K562 (cell line): Measurements from ENCODE around the gene SKAP1. TPM values are rescaled to one million over a fixed set of nuclear protein-coding genes. Genes with fewer than 3 reads are reported as not detected.

Experiments used
- ATAC-seq: fragments of 200-7000 bp; cut with Tn5 transposase; 3 replicates; pipeline ENCODE4 v1.9.1; 2020; ENCODE audit warnings: moderate library complexity
- BruUV-seq: library from RNA; stranded (reverse); fragments of 400-500 nt; replicated peaks from 2 replicates; lab custom pipeline; 2021; lab: Mats Ljungman, UMichigan
- CTCF ChIA-PET: fragments of 300-600 bp; formaldehyde crosslinking; extraction: SDS; loops from one replicate; lab custom pipeline; 2021; ENCODE audit warnings: low intra/inter-chr PET ratio; lab: Yijun Ruan, JAX
- POLR2A ChIA-PET: fragments of 300-600, 350-650 bp; sonication (Branson Sonifier 250); formaldehyde crosslinking; extraction: SDS; loops from one replicate; lab custom pipeline; 2021; ENCODE audit warnings: antibody characterized with exemption, inconsistent platforms; lab: Yijun Ruan, JAX
- DNase-seq, 4 experiments: peaks; one replicate each; pipeline versions ENCODE4 v3.0.0 to v3.0.0-alpha.2; 2011 to 2018; ENCODE audit warnings: low spot score in 3 of 4, mixed read lengths in 3 of 4; ENCODE audit errors: extremely low read depth in 1 of 4
- FAIRE-seq: peaks from 2 replicates; lab custom pipeline; 2011; peaks lifted over from hg19 to GRCh38; lab: Jason Lieb, UNC
- H2AFZ ChIP-seq: 2 replicates; pipeline ENCODE4 v1.6.0; 2011; ENCODE audit warnings: low read depth, low read length, control low read depth, inconsistent platforms
- H3K27ac ChIP-seq: fragments of 200-600 bp; 3 replicates; pipeline ENCODE4 v1.8.0; 2011; ENCODE audit warnings: low read depth, mild to moderate bottlenecking, control low read depth, inconsistent platforms, low read length, moderate library complexity, mixed read lengths; ENCODE audit errors: extremely low read depth
- H3K27me3 ChIP-seq, 2 experiments: fragments of 300-600 bp in 1 of 2; 2 replicates in 1 of 2; 3 replicates in 1 of 2; pipeline versions ENCODE4 v1.6.0 to v1.8.0; 2011; ENCODE audit warnings: inconsistent platforms in 2 of 2, low read length in 2 of 2, mild to moderate bottlenecking in 1 of 2, mixed read lengths in 1 of 2, moderate library complexity in 1 of 2; ENCODE audit not compliant: control insufficient read depth in 2 of 2, insufficient read depth in 2 of 2
- H3K36me3 ChIP-seq: fragments of 300-600 bp; 3 replicates; pipeline ENCODE4 v1.8.0; 2011; ENCODE audit warnings: mild to moderate bottlenecking, low read length, inconsistent platforms; ENCODE audit not compliant: control insufficient read depth, insufficient read depth
- H3K4me1 ChIP-seq, 2 experiments: fragments of 200-600 bp in 1 of 2; replicated peaks in 1 of 2; 2 replicates in 1 of 2; 3 replicates in 1 of 2; pipeline versions ENCODE4 v1.5.1 to v1.8.0; 2011; ENCODE audit warnings: inconsistent platforms in 2 of 2, low read length in 2 of 2, mild to moderate bottlenecking in 1 of 2, mixed read lengths in 1 of 2, moderate library complexity in 1 of 2; ENCODE audit not compliant: control insufficient read depth in 2 of 2, insufficient read depth in 2 of 2
- H3K4me2 ChIP-seq: 2 replicates; pipeline ENCODE4 v1.6.1; 2011; ENCODE audit warnings: low read length, control low read depth, inconsistent platforms, mixed read lengths; ENCODE audit not compliant: insufficient read depth
- H3K4me3 ChIP-seq: fragments of 200-600 bp; sonication (generic), shearing (Covaris generic); 2 replicates; pipeline ENCODE4 v1.5.1; 2016; ENCODE audit warnings: control low read depth, inconsistent platforms
- H3K79me2 ChIP-seq: fragments of 200-600 bp; 3 replicates; pipeline ENCODE4 v1.8.0; 2011; ENCODE audit warnings: low read length, inconsistent platforms; ENCODE audit not compliant: control insufficient read depth, insufficient read depth
- H3K9ac ChIP-seq, 2 experiments: 2 replicates each; pipeline versions ENCODE4 v1.6.0 to v1.6.1; 2011; ENCODE audit warnings: low read depth in 2 of 2, low read length in 2 of 2, control low read depth in 1 of 2, inconsistent platforms in 1 of 2, mild to moderate bottlenecking in 1 of 2, mixed read lengths in 1 of 2; ENCODE audit not compliant: insufficient read depth in 1 of 2
- H3K9me1 ChIP-seq: one replicate; pipeline ENCODE4 v1.6.0; 2011; ENCODE audit warnings: inconsistent platforms, mild to moderate bottlenecking, low read length, moderate library complexity; ENCODE audit not compliant: control insufficient read depth, insufficient read depth
- H3K9me3 ChIP-seq: replicated peaks from 2 replicates; pipeline ENCODE4 v1.5.1; 2011; ENCODE audit warnings: low read depth, low read length, inconsistent platforms; ENCODE audit not compliant: control insufficient read depth, insufficient read depth
- H4K20me1 ChIP-seq: replicated peaks from 2 replicates; pipeline ENCODE4 v1.6.1; 2011; ENCODE audit warnings: low read length, inconsistent platforms, mixed read lengths; ENCODE audit not compliant: control insufficient read depth, insufficient read depth
- EP400 ChIP-seq: fragments of 450-650 bp; IDR thresholded peaks from 2 replicates; pipeline ENCODE4 v1.6.1; 2017; ENCODE audit warnings: antibody characterized with exemption, mild to moderate bottlenecking, moderate library complexity
- HMG20A ChIP-seq: fragments of 450-650 bp; formaldehyde crosslinking; conservative IDR thresholded peaks from 2 replicates; pipeline ENCODE4 v1.4.0; 2020; ENCODE audit warnings: mild to moderate bottlenecking, mixed read lengths
- MCM7 ChIP-seq, 2 experiments: fragments of 450-650 bp; IDR thresholded peaks; 2 replicates each; pipeline ENCODE4 v1.6.1; 2016 to 2018
- NFE2 ChIP-seq: IDR thresholded peaks from 2 replicates; pipeline ENCODE4 v1.6.1; 2014; ENCODE audit warnings: antibody characterized with exemption, low read depth
- NR2C1 ChIP-seq, 2 experiments: fragments of 450-650 bp; IDR thresholded peaks; 2 replicates each; pipeline ENCODE4 v1.6.1; 2017; ENCODE audit warnings: mild to moderate bottlenecking in 2 of 2, antibody characterized with exemption in 1 of 2, inconsistent platforms in 1 of 2, missing compliant biosample characterization in 1 of 2, missing genetic modification characterization in 1 of 2
- PYGO2 ChIP-seq: fragments of 450-650 bp; IDR thresholded peaks from 2 replicates; pipeline ENCODE4 v1.6.1; 2016; ENCODE audit warnings: mild to moderate bottlenecking, missing genetic modification characterization, moderate library complexity, missing compliant biosample characterization
- RCOR1 ChIP-seq, 2 experiments: IDR thresholded peaks; 2 replicates each; pipeline ENCODE4 v1.6.1; 2012; ENCODE audit warnings: low read depth in 2 of 2, low read length in 2 of 2, borderline replicate concordance in 1 of 2, improper control_type of control experiment in 1 of 2
- SNAPC5 ChIP-seq: fragments of 250-450 bp; sonication (Bioruptor Pico); IDR thresholded peaks from 2 replicates; pipeline ENCODE4 v1.8.0; 2021; ENCODE audit warnings: moderate library complexity, mild to moderate bottlenecking, inconsistent platforms
- ZFPM2 ChIP-seq: fragments of 250-450 bp; sonication (Bioruptor Pico); IDR thresholded peaks from 2 replicates; pipeline ENCODE4 v1.5.1; 2022; ENCODE audit warnings: mild to moderate bottlenecking
- ZNF165 ChIP-seq: fragments of 250-450 bp; sonication (Bioruptor Pico); IDR thresholded peaks from 2 replicates; pipeline ENCODE4 v1.4.0; 2020; ENCODE audit warnings: borderline replicate concordance
- ZNF184 ChIP-seq: sonication (generic); formaldehyde crosslinking; IDR thresholded peaks from 2 replicates; pipeline ENCODE4 v1.5.0; 2020; ENCODE audit warnings: missing genetic modification reagents
- ZNF23 ChIP-seq: fragments of 250-450 bp; sonication (Bioruptor Pico); IDR thresholded peaks from 2 replicates; pipeline ENCODE4 v1.4.0; 2020; ENCODE audit warnings: mild to moderate bottlenecking
- ZNF696 ChIP-seq: fragments of 250-450 bp; sonication (Bioruptor Pico); conservative IDR thresholded peaks from 2 replicates; pipeline ENCODE4 v1.4.0; 2020; ENCODE audit warnings: mild to moderate bottlenecking, moderate library complexity
- ZNF76 ChIP-seq: fragments of 250-450 bp; sonication (Bioruptor Pico); IDR thresholded peaks from 2 replicates; pipeline ENCODE4 v1.4.0; 2020; ENCODE audit warnings: mild to moderate bottlenecking, moderate library complexity, borderline replicate concordance
- WGBS: fragments of 100-300 bp; shearing (Covaris generic); methylation state at CpG from one replicate; pipeline ENCODE4 v1.1.6; 2016; ENCODE audit warnings: low coverage, mixed read lengths; ENCODE audit not compliant: insufficient coverage; ENCODE audit errors: missing lambda C conversion rate; 5-methylcytosine and 5-hydroxymethylcytosine counted together
- in situ Hi-C: fragments of 300-500 bp; cut with MboI; formaldehyde crosslinking; loops from 4 replicates; pipeline ENCODE4 v1.15.0; 2018; ENCODE audit warnings: inconsistent platforms, mixed read lengths
- intact Hi-C: fragments of 100-400 bp; cut with micrococcal nuclease; formaldehyde crosslinking; loops from 2 replicates; pipeline ENCODE4 v1.14.2; 2022
- polyA plus RNA-seq, 8 experiments: library from polyadenylated mRNA; depleted of rRNA in 4 of 8; stranded (reverse) in 5 of 8; unstranded in 3 of 8; fragments of >200 nt; fragmentation: Nextera tagmentation in 2 of 8; fragmentation: Illumina TruSeq in 1 of 8; extraction: Ambion mirVana in 2 of 8; extraction: Trizol in 1 of 8; gene quantifications; 2 replicates each; pipeline versions ENCODE4 v1.2.1 to v1.2.3, GENCODE V29; 2011 to 2014; ENCODE audit warnings: inconsistent platforms in 1 of 8, missing spikeins in 1 of 8
- total RNA-seq, 7 experiments: library from RNA; depleted of rRNA in 6 of 7; stranded (reverse); fragments of >200 nt in 6 of 7; fragmentation: Illumina TruSeq in 2 of 7; extraction: Trizol in 2 of 7; gene quantifications; 2 replicates each; pipeline versions ENCODE4 v1.2.1 to v1.2.3, GENCODE V29; 2011 to 2021; ENCODE audit warnings: low replicate concordance in 1 of 7
- TF ChIP-seq, protein P1 (sequence below): sonication (generic); formaldehyde crosslinking; IDR thresholded peaks from 2 replicates; pipeline ENCODE4 v1.8.0; 2022; ENCODE audit warnings: missing genetic modification reagents, mild to moderate bottlenecking, borderline replicate concordance
- TF ChIP-seq, protein P2 (sequence below): IDR thresholded peaks from 3 replicates; pipeline ENCODE4 v1.6.1; 2011; ENCODE audit warnings: borderline replicate concordance, mild to moderate bottlenecking; ENCODE audit not compliant: insufficient read length, insufficient read depth
- TF ChIP-seq, protein P3 (sequence below): sonication (generic); formaldehyde crosslinking; IDR thresholded peaks from 2 replicates; pipeline ENCODE4 v1.9.0; 2022; ENCODE audit warnings: mild to moderate bottlenecking, missing genetic modification reagents

Gene SKAP1
- total and polyA plus RNA-seq, 9 of the 15 experiments (the other 6 are each of a cell fraction or from before 2014, with no cell fraction given), result 0.06 to 0.80 (median 0.10) TPM; not detected in 4

- H3K36me3 ChIP-seq, result no peaks in the 10 kb centered on the region
- H4K20me1 ChIP-seq, result no peaks in the 10 kb centered on the region; the same call in 1 of the 2 replicates
- H3K27ac ChIP-seq, result no peak overlapping the region
- BruUV-seq, result no TSS peak
- WGBS, result 20% methylated on average over 7 of the region's 7 CpGs
- CTCF ChIA-PET, result interaction anchor here (0.5 kb wide), 1 partner anchor 624 kb away, joined by 4 read pairs; no protein-coding TSS in a partner anchor
- no peak for DNase-seq
- no peak for FAIRE-seq
- no peak for ATAC-seq
- POLR2A ChIA-PET, result interaction anchor here (0.6 kb wide), 1 partner anchor 517 kb away, joined by 3 read pairs; no protein-coding TSS in a partner anchor
- H3K27me3 ChIP-seq, result peaks cover 6 to 13% of the 10 kb centered on the region in 2 experiments; a peak in 4 of 5 replicates
- intact Hi-C loops (no loop called here), in situ Hi-C loops (no loop called here)
- no peak overlapping the region for H3K4me2 ChIP-seq
- H3K4me3 ChIP-seq, result no peak overlapping the region
- H3K9ac ChIP-seq, result no peak overlapping the region
- H3K9me3 ChIP-seq, result no peaks in the 10 kb centered on the region
- no peaks in the 10 kb centered on the region for H3K79me2 ChIP-seq
- no peak overlapping the region for H2AFZ ChIP-seq
- H3K4me1 ChIP-seq, result no peaks in the 10 kb centered on the region
- no peaks in the 10 kb centered on the region for H3K9me1 ChIP-seq
- TF ChIP-seq ZNF184, result no peak
- TF ChIP-seq MCM7 (IDR thresholded peaks at IDR 0.05), result no peak
- no peak for TF ChIP-seq NFE2
- no peak for TF ChIP-seq NR2C1 (IDR thresholded peaks at IDR 0.05)
- no peak for TF ChIP-seq NR2C1 (tag; IDR thresholded peaks at IDR 0.05)
- no peak for TF ChIP-seq RCOR1 (IDR thresholded peaks at IDR 0.05; ENCODE audit: borderline replicate concordance in 1 of 2, low read depth in 2 of 2, low read length in 2 of 2)
- no peak for TF ChIP-seq ZFPM2 (CRISPR knock-in tag)
- no peak for TF ChIP-seq ZNF23 (CRISPR knock-in tag)
- no peak for TF ChIP-seq ZNF165 (CRISPR knock-in tag)
- TF ChIP-seq, protein P1, sequence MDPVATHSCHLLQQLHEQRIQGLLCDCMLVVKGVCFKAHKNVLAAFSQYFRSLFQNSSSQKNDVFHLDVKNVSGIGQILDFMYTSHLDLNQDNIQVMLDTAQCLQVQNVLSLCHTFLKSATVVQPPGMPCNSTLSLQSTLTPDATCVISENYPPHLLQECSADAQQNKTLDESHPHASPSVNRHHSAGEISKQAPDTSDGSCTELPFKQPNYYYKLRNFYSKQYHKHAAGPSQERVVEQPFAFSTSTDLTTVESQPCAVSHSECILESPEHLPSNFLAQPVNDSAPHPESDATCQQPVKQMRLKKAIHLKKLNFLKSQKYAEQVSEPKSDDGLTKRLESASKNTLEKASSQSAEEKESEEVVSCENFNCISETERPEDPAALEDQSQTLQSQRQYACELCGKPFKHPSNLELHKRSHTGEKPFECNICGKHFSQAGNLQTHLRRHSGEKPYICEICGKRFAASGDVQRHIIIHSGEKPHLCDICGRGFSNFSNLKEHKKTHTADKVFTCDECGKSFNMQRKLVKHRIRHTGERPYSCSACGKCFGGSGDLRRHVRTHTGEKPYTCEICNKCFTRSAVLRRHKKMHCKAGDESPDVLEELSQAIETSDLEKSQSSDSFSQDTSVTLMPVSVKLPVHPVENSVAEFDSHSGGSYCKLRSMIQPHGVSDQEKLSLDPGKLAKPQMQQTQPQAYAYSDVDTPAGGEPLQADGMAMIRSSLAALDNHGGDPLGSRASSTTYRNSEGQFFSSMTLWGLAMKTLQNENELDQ (CRISPR knock-in tag), result no peak
- no peak for TF ChIP-seq ZNF76 (CRISPR knock-in tag)
- no peak for TF ChIP-seq SNAPC5 (CRISPR knock-in tag)
- no peak for TF ChIP-seq EP400
- no peak for TF ChIP-seq HMG20A (CRISPR knock-in tag)
- no peak for TF ChIP-seq ZNF696 (CRISPR knock-in tag)
- TF ChIP-seq, protein P2, sequence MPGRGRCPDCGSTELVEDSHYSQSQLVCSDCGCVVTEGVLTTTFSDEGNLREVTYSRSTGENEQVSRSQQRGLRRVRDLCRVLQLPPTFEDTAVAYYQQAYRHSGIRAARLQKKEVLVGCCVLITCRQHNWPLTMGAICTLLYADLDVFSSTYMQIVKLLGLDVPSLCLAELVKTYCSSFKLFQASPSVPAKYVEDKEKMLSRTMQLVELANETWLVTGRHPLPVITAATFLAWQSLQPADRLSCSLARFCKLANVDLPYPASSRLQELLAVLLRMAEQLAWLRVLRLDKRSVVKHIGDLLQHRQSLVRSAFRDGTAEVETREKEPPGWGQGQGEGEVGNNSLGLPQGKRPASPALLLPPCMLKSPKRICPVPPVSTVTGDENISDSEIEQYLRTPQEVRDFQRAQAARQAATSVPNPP, result no peak
- TF ChIP-seq PYGO2 (tag), result no peak
- TF ChIP-seq, protein P3, sequence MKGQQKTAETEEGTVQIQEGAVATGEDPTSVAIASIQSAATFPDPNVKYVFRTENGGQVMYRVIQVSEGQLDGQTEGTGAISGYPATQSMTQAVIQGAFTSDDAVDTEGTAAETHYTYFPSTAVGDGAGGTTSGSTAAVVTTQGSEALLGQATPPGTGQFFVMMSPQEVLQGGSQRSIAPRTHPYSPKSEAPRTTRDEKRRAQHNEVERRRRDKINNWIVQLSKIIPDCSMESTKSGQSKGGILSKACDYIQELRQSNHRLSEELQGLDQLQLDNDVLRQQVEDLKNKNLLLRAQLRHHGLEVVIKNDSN, result no peak
Measured at GRCh38 chr17:48180842-48181629, 249.0 kb downstream of the SKAP1 start.
